MM.1S (cell line): ENCODE measurements around the gene SLC25A41.

ENCODE experiments used
- CTCF ChIP-seq: fragments of 300-600 bp; sonication (generic); IDR thresholded peaks from 2 replicates; pipeline ENCODE4 v1.5.1; 2016; ENCODE audit warnings: antibody characterized with exemption, low read length, mixed read lengths
- EZH2 ChIP-seq: fragments of 300-600 bp; sonication (generic); optimal IDR thresholded peaks from 2 replicates; pipeline ENCODE3; 2017; ENCODE audit warnings: low read depth, mild to moderate bottlenecking, antibody characterized with exemption, low read length, mixed read lengths
- EZH2phosphoT487 ChIP-seq: fragments of 300-600 bp; sonication (generic); IDR thresholded peaks from 2 replicates; pipeline ENCODE4 v1.6.1; 2018; ENCODE audit warnings: antibody characterized with exemption, low read length

- no peak for TF ChIP-seq CTCF
- TF ChIP-seq EZH2: no peak
- no peak for TF ChIP-seq EZH2phosphoT487
Measured at GRCh38 chr19:6442087-6442688, 8.6 kb upstream of the SLC25A41 start.
